CD4-positive, alpha-beta T cell treated with Interleukin-6 at 100 ng/mL for 8 hours (primary cell): Measurements from ENCODE around the gene ZNF420.
A peak's percentile ranks its signal among the peaks of the same experiment; 100 is the strongest.

Experiments
- DNase-seq: peaks from one replicate; pipeline ENCODE4 v3.0.0-alpha.2; 2020; ENCODE audit warnings: mixed read lengths, low spot score

Gene ZNF420

GRCh38 chr19:37148214-37148613, 70.0 kb downstream of the ZNF420 start:
- no peak for DNase-seq

GRCh38 chr19:37160153-37160552, 81.9 kb downstream of the ZNF420 start:
- no peak for DNase-seq

DNA sequence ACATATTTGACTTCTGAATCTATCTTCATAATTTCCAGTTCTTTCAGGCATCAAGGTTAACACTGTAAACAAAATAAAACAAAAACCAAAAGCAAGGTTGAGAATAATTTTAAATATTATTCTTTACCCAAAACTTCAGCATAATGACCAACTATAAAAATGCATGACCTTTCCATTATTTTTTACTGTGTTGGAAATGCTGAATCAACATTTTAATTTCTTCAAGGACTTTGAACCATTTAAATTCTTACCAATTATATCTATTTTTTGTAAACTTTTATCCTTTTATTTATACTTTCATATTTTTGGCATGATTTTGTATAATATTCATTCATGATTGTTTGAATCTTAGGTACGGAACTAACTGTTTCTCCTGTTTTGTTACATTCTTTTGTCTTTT, 87.4 kb downstream of the ZNF420 start:
- DNase-seq: no peak

- DNase-seq: peak; percentile 93
These were observed 94.4 kb downstream of the ZNF420 start, which contains the start of gene ZNF585A for GRCh38 chr19:37172368-37173366. ZNF585A (minus strand) TSS chr19:37172695; CDS start chr19:37169910, 2,785 bp downstream.
